ENCODE data around the gene MRPS6. TPM values are rescaled to one million over a fixed set of nuclear protein-coding genes. Genes with fewer than 3 reads are reported as not detected.
A peak's percentile ranks its signal among the peaks of the same experiment; 100 is the strongest.

Gene MRPS6
- total and polyA plus RNA-seq, 10 of the 15 experiments (the other 5 are each of a cell fraction or from before 2014, with no cell fraction given), result 32.5 to 232 (median 90.3) TPM

- in situ Hi-C loops (cut with MboI), result no loop called here
- no peak overlapping the region for H3K27ac ChIP-seq (ENCODE audit: control insufficient read depth, insufficient read depth)
- H3K9ac ChIP-seq (ENCODE audit: control insufficient read depth, insufficient read depth, low read length), result no peak overlapping the region
- TF ChIP-seq ZNF687 (IDR thresholded peaks at IDR 0.05) (no peak), ATF2 (IDR thresholded peaks at IDR 0.05; ENCODE audit: low read length) (no peak), NRF1 (conservative IDR thresholded peaks at IDR 0.05; ENCODE audit: low read depth, low read length) (no peak), MYC (IDR thresholded peaks at IDR 0.05; ENCODE audit: insufficient read depth, insufficient read length, insufficient replicate concordance, low read length, severe bottlenecking) (no peak), CTCF (IDR thresholded peaks at IDR 0.05 in 2 of 3, conservative IDR thresholded peaks at IDR 0.05 in 1 of 3; ENCODE audit: control insufficient read depth in 2 of 3, extremely low read depth in 1 of 3, insufficient read depth in 1 of 3, low read depth in 3 of 3, low read length in 3 of 3) (peak in 1 of 3 experiments; percentile 21; a peak in 1 of 6 replicates)
- DNase-seq (ENCODE audit: low read depth, low spot score) (no peak), ATAC-seq (0 out of 3 replicates have a peak, but pooled peaks have one; percentile 33), FAIRE-seq (no peak)
- ChIA-PET RAD21 (ENCODE audit: unreplicated experiment) (no interaction called here), CTCF (interaction anchor here (0.6 to 1.7 kb wide), 3 partner anchors 14 to 210 kb away, joined by 3 to 7 read pairs (median 4); no protein-coding TSS in a partner anchor), POLR2A (no interaction called here), SMC1A (ENCODE audit: uncharacterized antibody, unreplicated experiment) (interaction anchor here (1.2 kb wide), 1 partner anchor 52 kb away, joined by 4 read pairs; no protein-coding TSS in a partner anchor)
- intact Hi-C loops (cut with micrococcal nuclease; ENCODE audit: unreplicated experiment), result no loop called here
- H3K36me3 ChIP-seq (ENCODE audit: control insufficient read depth in 2 of 2, insufficient read depth in 2 of 2, low read length in 1 of 2), result peaks cover 10 to 23% of the 10 kb centered on the region in 2 experiments
- H3K27me3 ChIP-seq (replicated peaks in 1 of 2; ENCODE audit: control insufficient read depth in 2 of 2, insufficient read depth in 2 of 2, low read length in 1 of 2), result no peaks in the 10 kb centered on the region
- no peak overlapping the region for H2AFZ ChIP-seq (ENCODE audit: control insufficient read depth, low read depth, low read length)
- peaks cover 2% of the 10 kb centered on the region for H3K79me2 ChIP-seq (ENCODE audit: control insufficient read depth, insufficient read depth, low read length)
- no peaks in the 10 kb centered on the region for H4K20me1 ChIP-seq (ENCODE audit: control insufficient read depth, insufficient read depth)
- H3K4me3 ChIP-seq, result no peak overlapping the region
- BruUV-seq (replicated peaks), result no TSS peak
- H3K9me3 ChIP-seq (replicated peaks; ENCODE audit: control insufficient read depth, insufficient read depth, low read length), result peaks cover 4% of the 10 kb centered on the region; the same call in 2 of the 3 replicates
- no peak overlapping the region for H3K4me2 ChIP-seq (ENCODE audit: control insufficient read depth, insufficient read depth)
- no peaks in the 10 kb centered on the region for H3K4me1 ChIP-seq (ENCODE audit: control insufficient read depth, insufficient read depth, low read length)
- WGBS (ENCODE audit: insufficient coverage, insufficient replicate concordance, low lambda C conversion rate, missing lambda C conversion rate), result 97% methylated on average over 2 of the region's 2 CpGs
Measured at GRCh38 chr21:34133802-34134201, 60.4 kb downstream of the MRPS6 start.

Measured in GM12878 (cell line).